HEK293T (cell line): ENCODE results near the gene GRB7.

Source experiments
- CTBP1 ChIP-seq: fragments of 450-650 bp; IDR thresholded peaks from 2 replicates; pipeline ENCODE4 v1.6.1; 2016; ENCODE audit warnings: borderline replicate concordance
- ELF4 ChIP-seq: fragments of 450-650 bp; IDR thresholded peaks from 2 replicates; pipeline ENCODE4 v1.6.1; 2017; ENCODE audit warnings: antibody characterized with exemption
- FOXA1 ChIP-seq: fragments of 450-650 bp; IDR thresholded peaks from 2 replicates; pipeline ENCODE4 v1.6.1; 2016; ENCODE audit warnings: mild to moderate bottlenecking
- FOXK2 ChIP-seq: fragments of 450-650 bp; IDR thresholded peaks from 2 replicates; pipeline ENCODE4 v1.6.1; 2016; ENCODE audit warnings: mild to moderate bottlenecking
- FOXM1 ChIP-seq: fragments of 450-650 bp; IDR thresholded peaks from 2 replicates; pipeline ENCODE4 v1.6.1; 2017; ENCODE audit warnings: mild to moderate bottlenecking, borderline replicate concordance
- NFRKB ChIP-seq: fragments of 450-650 bp; IDR thresholded peaks from 2 replicates; pipeline ENCODE4 v1.6.1; 2016; ENCODE audit warnings: mild to moderate bottlenecking, moderate library complexity
- PKNOX1 ChIP-seq: fragments of 450-650 bp; IDR thresholded peaks from 2 replicates; pipeline ENCODE4 v1.6.1; 2016
- SP1 ChIP-seq: fragments of 450-650 bp; IDR thresholded peaks from 2 replicates; pipeline ENCODE4 v1.6.1; 2017
- TARDBP ChIP-seq: fragments of 450-650 bp; IDR thresholded peaks from 2 replicates; pipeline ENCODE4 v1.6.1; 2016
- ZNF384 ChIP-seq: fragments of 450-650 bp; IDR thresholded peaks from 2 replicates; pipeline ENCODE4 v1.6.1; 2016

DNA sequence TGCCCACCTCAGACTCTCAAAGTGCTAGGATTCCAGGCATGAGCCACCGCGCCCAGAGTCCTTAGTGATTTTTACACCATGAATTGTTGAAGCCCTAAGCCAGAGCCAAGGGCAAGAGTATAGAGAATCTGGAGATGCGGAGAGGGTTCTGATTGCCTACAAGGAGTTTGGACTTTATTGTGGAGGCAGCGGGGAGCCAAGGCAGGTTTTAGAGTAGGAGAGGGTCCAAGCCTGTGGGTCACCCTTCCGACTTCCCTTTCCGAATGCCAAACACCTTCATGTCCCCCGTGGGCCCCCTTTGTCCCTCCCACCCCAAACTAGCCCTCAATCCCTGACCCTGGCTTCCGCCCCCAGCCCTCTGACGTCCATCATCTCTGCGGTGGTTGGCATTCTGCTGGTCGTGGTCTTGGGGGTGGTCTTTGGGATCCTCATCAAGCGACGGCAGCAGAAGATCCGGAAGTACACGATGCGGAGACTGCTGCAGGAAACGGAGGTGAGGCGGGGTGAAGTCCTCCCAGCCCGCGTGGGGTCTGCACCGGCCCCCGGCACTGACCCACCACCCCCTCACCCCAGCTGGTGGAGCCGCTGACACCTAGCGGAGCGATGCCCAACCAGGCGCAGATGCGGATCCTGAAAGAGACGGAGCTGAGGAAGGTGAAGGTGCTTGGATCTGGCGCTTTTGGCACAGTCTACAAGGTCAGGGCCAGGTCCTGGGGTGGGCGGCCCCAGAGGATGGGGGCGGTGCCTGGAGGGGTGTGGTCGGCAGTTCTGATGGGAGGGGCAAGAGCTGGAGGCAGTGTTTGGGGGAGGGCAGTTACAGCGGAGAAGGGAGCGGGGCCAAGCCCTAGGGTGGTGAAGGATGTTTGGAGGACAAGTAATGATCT, 14.5 kb upstream of the GRB7 start:
- TF ChIP-seq FOXM1 (no peak), FOXK2 (no peak), ZNF384 (no peak), PKNOX1 (no peak), CTBP1 (no peak), SP1 (no peak), ELF4 (no peak), NFRKB (no peak), FOXA1 (no peak), TARDBP (no peak)
